ENCODE measurements around the gene INKA1.

The INKA1 gene

GRCh38 chr3:49799105-49799504 lies 4.0 kb upstream of the INKA1 start:
- no peaks in the 10 kb centered on the region for H3K9me3 ChIP-seq
- no peak for DNase-seq
- H3K4me1 ChIP-seq, result no peaks in the 10 kb centered on the region; the same call in 1 of the 2 replicates
- no peaks in the 10 kb centered on the region for H3K27me3 ChIP-seq
- H3K4me3 ChIP-seq (ENCODE audit: low read depth, low read length), result no peak overlapping the region
- TF ChIP-seq, protein P1, sequence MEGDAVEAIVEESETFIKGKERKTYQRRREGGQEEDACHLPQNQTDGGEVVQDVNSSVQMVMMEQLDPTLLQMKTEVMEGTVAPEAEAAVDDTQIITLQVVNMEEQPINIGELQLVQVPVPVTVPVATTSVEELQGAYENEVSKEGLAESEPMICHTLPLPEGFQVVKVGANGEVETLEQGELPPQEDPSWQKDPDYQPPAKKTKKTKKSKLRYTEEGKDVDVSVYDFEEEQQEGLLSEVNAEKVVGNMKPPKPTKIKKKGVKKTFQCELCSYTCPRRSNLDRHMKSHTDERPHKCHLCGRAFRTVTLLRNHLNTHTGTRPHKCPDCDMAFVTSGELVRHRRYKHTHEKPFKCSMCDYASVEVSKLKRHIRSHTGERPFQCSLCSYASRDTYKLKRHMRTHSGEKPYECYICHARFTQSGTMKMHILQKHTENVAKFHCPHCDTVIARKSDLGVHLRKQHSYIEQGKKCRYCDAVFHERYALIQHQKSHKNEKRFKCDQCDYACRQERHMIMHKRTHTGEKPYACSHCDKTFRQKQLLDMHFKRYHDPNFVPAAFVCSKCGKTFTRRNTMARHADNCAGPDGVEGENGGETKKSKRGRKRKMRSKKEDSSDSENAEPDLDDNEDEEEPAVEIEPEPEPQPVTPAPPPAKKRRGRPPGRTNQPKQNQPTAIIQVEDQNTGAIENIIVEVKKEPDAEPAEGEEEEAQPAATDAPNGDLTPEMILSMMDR (IDR thresholded peaks at IDR 0.05; ENCODE audit: low read depth, low read length), result no peak
- no peaks in the 10 kb centered on the region for H3K36me3 ChIP-seq

GRCh38 chr3:49799761-49800160 lies 3.3 kb upstream of the INKA1 start, which contains the start of gene CDHR4:
TSS of gene CDHR4 (minus strand) at chr3:49799873. CDS start at chr3:49799812, 61 bp downstream.
- Histone ChIP-seq H3K4me3 (ENCODE audit: low read depth, low read length) (no peak within 1 kb of the TSS), H3K36me3 (no peaks in the 10 kb centered on the region), H3K27me3 (no peaks in the 10 kb centered on the region), H3K9me3 (no peaks in the 10 kb centered on the region), H3K4me1 (peaks cover 3% of the 10 kb centered on the region)
- TF ChIP-seq, protein P1 (IDR thresholded peaks at IDR 0.05; ENCODE audit: low read depth, low read length), result no peak
- DNase-seq, result no peak

DNA sequence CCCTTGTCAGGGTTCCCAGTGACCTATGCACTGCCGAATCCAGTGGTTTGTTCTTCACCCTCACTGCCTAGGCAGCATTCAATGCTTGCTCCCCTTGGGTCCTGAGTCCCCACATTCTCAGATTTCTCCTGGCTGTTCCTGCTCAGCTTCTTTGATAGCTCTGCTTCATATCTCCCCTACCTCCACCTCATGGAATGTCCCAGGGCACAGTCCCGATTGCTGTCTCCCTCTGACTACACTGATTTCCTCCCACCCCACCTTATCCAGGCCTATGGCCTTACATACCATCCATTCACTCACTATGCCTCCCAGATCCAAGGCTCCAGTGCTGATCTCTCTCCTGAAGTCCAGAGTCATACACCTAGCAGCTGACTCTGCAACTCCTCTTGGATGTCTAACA lies 1.9 kb upstream of the INKA1 start:
- Histone ChIP-seq H3K9me3 (no peaks in the 10 kb centered on the region), H3K4me1 (peaks cover 8% of the 10 kb centered on the region), H3K27me3 (no peaks in the 10 kb centered on the region), H3K36me3 (no peaks in the 10 kb centered on the region), H3K4me3 (ENCODE audit: low read depth, low read length) (no peak overlapping the region)
- DNase-seq, result no peak
- TF ChIP-seq, protein P1 (IDR thresholded peaks at IDR 0.05; ENCODE audit: low read depth, low read length), result no peak

GRCh38 chr3:49803465-49804140 lies 542 bp downstream of the INKA1 start:
- H3K4me1 ChIP-seq, result peaks cover 11% of the 10 kb centered on the region

GRCh38 chr3:49804141-49805041 lies 1.3 kb downstream of the INKA1 start:
- peaks cover 11% of the 10 kb centered on the region for H3K4me1 ChIP-seq
- TF ChIP-seq, protein P1 (IDR thresholded peaks at IDR 0.05; ENCODE audit: low read depth, low read length), result no peak

More at GRCh38 chr3:49803465-49804140, 542 bp downstream of the INKA1 start:
- TF ChIP-seq, protein P1 (IDR thresholded peaks at IDR 0.05; ENCODE audit: low read depth, low read length), result no peak
- Histone ChIP-seq H3K4me3 (ENCODE audit: low read depth, low read length) (peak overlapping the region; percentile 72), H3K27me3 (no peaks in the 10 kb centered on the region), H3K9me3 (no peaks in the 10 kb centered on the region), H3K36me3 (no peaks in the 10 kb centered on the region)
- peak; percentile 45 for DNase-seq

More at GRCh38 chr3:49804141-49805041, 1.3 kb downstream of the INKA1 start:
- Histone ChIP-seq H3K4me3 (ENCODE audit: low read depth, low read length) (no peak overlapping the region), H3K27me3 (no peaks in the 10 kb centered on the region), H3K9me3 (no peaks in the 10 kb centered on the region), H3K36me3 (no peaks in the 10 kb centered on the region)
- no peak for DNase-seq
